ENCODE results near the gene CLEC2D. TPM values are rescaled to one million over a fixed set of nuclear protein-coding genes. Genes with fewer than 3 reads are reported as not detected.

The CLEC2D gene
- total and polyA plus RNA-seq, 2 donors (not counting 3 experiments of a cell fraction or from before 2014, with no cell fraction given), result 1.8 to 4.1 TPM

DNA sequence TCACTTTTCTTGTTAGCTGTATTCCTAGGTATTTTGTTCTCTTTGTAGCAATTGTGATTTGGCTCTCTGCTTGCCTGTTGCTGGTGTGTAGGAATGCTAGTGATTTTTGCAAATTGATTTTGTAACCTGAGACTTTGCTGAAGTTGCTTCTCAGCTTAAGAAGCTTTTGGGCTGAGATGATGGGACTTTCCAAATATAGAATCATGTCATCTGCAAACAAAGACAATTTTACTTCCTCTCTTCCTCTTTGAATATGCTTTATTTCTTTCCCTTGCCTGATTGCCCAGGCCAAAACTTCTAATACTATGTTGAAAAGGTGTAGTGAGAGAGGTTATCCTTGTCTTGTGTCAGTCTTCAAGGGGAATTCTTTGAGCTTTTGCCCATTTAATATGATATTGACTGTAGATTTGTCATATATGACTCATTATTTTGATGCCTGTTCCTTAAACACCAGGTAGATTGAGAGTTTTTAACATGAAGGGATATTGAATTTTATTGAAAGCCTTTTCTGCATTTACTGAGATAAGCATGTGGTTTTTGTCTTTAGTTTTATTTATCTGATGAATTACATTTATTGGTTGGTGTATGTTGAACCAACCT lies 36.7 kb downstream of the CLEC2D start:
- TF ChIP-seq POLR2AphosphoS5 (IDR thresholded peaks at IDR 0.05; ENCODE audit: insufficient read depth, low read depth, low read length) (no peak), MYC (IDR thresholded peaks at IDR 0.05; ENCODE audit: low read depth, low read length) (no peak), POLR2A (IDR thresholded peaks at IDR 0.05; ENCODE audit: low read depth, low read length) (no peak), JUN (IDR thresholded peaks at IDR 0.05; ENCODE audit: borderline replicate concordance, insufficient read depth, insufficient read length, low read depth) (no peak), GATA2 (IDR thresholded peaks at IDR 0.05; ENCODE audit: insufficient read depth, insufficient read length, low read depth, low read length) (no peak), FOS (IDR thresholded peaks at IDR 0.05; ENCODE audit: borderline replicate concordance, insufficient read depth, low read length) (no peak), EZH2 (IDR thresholded peaks at IDR 0.05; ENCODE audit: borderline replicate concordance, low read depth, low read length, severe bottlenecking) (no peak)
- TF ChIP-seq, protein P1, sequence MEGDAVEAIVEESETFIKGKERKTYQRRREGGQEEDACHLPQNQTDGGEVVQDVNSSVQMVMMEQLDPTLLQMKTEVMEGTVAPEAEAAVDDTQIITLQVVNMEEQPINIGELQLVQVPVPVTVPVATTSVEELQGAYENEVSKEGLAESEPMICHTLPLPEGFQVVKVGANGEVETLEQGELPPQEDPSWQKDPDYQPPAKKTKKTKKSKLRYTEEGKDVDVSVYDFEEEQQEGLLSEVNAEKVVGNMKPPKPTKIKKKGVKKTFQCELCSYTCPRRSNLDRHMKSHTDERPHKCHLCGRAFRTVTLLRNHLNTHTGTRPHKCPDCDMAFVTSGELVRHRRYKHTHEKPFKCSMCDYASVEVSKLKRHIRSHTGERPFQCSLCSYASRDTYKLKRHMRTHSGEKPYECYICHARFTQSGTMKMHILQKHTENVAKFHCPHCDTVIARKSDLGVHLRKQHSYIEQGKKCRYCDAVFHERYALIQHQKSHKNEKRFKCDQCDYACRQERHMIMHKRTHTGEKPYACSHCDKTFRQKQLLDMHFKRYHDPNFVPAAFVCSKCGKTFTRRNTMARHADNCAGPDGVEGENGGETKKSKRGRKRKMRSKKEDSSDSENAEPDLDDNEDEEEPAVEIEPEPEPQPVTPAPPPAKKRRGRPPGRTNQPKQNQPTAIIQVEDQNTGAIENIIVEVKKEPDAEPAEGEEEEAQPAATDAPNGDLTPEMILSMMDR (IDR thresholded peaks at IDR 0.05; ENCODE audit: extremely low read depth in 1 of 2, insufficient read depth in 1 of 2, low read depth in 1 of 2, low read length in 2 of 2), result no peak
- TF ChIP-seq, protein P2, sequence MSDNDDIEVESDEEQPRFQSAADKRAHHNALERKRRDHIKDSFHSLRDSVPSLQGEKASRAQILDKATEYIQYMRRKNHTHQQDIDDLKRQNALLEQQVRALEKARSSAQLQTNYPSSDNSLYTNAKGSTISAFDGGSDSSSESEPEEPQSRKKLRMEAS (IDR thresholded peaks at IDR 0.05; ENCODE audit: insufficient read depth, insufficient read length), result no peak
- intact Hi-C loops (cut with micrococcal nuclease), result loop anchor here (5.0 kb wide), 1 partner anchor 329 kb away; no protein-coding TSS in a partner anchor
- Histone ChIP-seq H3K9me1 (replicated peaks; ENCODE audit: control insufficient read depth, extremely low read depth, insufficient read depth, low read length) (no peaks in the 10 kb centered on the region), H3K9ac (replicated peaks; ENCODE audit: extremely low read depth, insufficient read depth, low read length) (no peak overlapping the region), H3K4me2 (ENCODE audit: insufficient read depth, low read length) (no peak overlapping the region), H3K9me3 (replicated peaks; ENCODE audit: control insufficient read depth, insufficient read depth, low read length) (no peaks in the 10 kb centered on the region), H3K27me3 (ENCODE audit: control insufficient read depth in 2 of 2, insufficient read depth in 2 of 2, low read length in 2 of 2) (no peaks in the 10 kb centered on the region), H3K36me3 (ENCODE audit: control insufficient read depth in 2 of 2, extremely low read depth in 1 of 2, insufficient read depth in 2 of 2, low read length in 2 of 2) (no peaks in the 10 kb centered on the region), H3K79me2 (ENCODE audit: control insufficient read depth, insufficient read depth, low read length) (no peaks in the 10 kb centered on the region), H2AFZ (ENCODE audit: low read depth, low read length) (no peak overlapping the region), H3K4me1 (ENCODE audit: control insufficient read depth, extremely low read depth, insufficient read depth, low read length) (no peaks in the 10 kb centered on the region), H4K20me1 (replicated peaks; ENCODE audit: control insufficient read depth, extremely low read depth, insufficient read depth, low read length) (no peaks in the 10 kb centered on the region), H3K27ac (ENCODE audit: insufficient read depth, low read depth, low read length) (no peak overlapping the region), H3K4me3 (replicated peaks in 1 of 3; ENCODE audit: insufficient read depth in 1 of 3, low read depth in 1 of 3, low read length in 3 of 3) (no peak overlapping the region)
- CTCF ChIA-PET, result interaction anchor here (1.0 to 1.7 kb wide), 5 partner anchors 9 to 70 kb away, joined by 3 to 5 read pairs (median 5); no protein-coding TSS in a partner anchor
- dilution Hi-C loops (cut with MboI; ENCODE audit: extremely low pct_ligation_motif_present, low sequenced_read_pairs), result no loop called here
- BruUV-seq (replicated peaks), result no TSS peak
- POLR2A ChIA-PET, result no interaction called here
- peak; percentile 53 for FAIRE-seq
- no peak for DNase-seq (ENCODE audit: low read depth, low spot score)

Measured in endothelial cell of umbilical vein (primary cell).